Measurements from ENCODE around the gene INPP5D.
"Not testable (repeated sequence)": the region's sequence is repeated elsewhere in the genome, so short reads cannot be mapped to it uniquely, and the experiment has no call there.

The INPP5D gene

DNA sequence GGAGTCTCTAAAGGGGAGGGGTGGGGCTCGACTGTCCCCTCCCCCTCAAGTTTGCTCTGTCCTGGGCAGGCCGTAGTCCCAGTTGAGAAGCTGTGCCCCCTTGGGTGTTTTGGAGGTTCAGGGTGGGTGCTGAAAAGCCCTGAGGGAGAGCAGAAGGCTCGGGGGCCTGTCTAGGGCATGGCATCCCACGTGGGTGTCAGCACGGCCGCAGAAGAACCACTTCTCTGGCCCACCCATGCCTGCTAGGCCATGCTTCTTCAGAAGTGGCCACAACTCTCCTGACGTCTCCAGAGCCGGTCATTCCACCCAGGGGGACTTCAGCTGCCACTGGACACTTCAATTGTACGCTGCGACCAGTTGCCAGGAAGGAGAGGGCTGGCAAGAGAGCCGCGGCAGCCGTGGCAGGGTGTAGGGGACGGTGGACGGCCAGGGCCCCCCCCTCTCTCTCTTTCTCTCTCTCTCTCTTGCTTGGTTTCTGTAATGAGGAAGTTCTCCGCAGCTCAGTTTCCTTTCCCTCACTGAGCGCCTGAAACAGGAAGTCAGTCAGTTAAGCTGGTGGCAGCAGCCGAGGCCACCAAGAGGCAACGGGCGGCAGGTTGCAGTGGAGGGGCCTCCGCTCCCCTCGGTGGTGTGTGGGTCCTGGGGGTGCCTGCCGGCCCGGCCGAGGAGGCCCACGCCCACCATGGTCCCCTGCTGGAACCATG lies at the start of gene INPP5D:
Gene INPP5D (plus strand): TSS at position 546 of the 704 bp plus-strand sequence. CDS start 137 bp downstream, at position 683.
- no peak for DNase-seq
- in situ Hi-C loops (cut with HindIII; ENCODE audit: low pct_ligation_motif_present, low pct_unique_long_range_greater_than_20kb, low sequenced_read_pairs) = no loop called here

DNA sequence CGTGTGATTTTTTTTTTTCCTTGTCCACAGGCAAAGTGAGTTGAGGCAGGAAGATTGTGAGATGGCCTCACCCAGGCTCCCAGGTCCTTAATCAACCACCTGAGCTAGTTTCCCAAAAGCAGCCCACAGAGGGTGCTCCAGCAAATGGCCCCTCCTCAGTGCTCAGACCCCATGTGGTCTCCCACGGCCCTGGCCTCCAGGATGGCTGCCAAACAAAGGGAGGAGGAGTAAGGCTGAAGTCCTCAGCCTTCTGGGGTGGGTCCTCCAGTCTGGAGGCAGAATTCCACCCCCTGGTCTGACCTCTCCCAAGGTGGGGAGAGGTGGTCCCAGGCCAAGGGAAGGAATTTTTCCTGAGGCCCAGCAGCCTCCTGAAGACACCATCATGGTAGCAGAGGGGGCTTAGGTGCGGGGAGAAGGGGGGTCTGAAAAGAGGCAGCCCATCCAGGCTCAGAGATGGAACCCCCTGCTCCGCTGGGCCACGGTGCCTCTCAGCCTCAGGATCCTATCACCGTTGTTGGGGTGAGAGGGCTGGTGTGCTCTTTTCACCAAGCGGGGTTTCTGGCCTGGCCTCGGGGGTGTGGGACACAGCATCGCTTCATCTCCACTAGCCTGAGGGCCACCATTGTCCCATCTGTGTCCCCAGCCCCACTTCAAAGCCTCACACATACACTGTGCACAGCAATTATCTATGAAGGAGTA lies 49.4 kb upstream of the INPP5D start:
- no peak for DNase-seq
- in situ Hi-C loops (cut with HindIII; ENCODE audit: low pct_ligation_motif_present, low pct_unique_long_range_greater_than_20kb, low sequenced_read_pairs) = no loop called here

DNA sequence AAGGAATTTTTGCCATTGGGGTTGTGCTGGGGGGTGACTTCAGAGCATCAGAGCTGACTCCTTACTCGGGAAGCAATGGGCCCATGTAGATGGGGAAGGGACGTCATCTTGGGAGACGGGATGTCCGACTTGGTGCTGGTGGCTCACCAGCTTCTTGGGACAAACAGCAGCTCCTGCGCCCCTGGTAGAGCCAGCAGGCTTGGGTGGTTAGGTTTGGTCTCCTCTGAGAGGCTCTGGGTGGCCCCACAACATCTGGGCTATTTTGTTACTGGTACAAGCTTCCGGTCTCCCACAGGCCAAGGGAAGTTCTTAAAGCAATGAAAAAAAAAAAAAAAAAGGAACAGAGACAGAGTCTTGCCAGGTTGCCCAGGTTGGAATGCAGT lies 48.9 kb upstream of the INPP5D start:
- in situ Hi-C loops (cut with HindIII; ENCODE audit: low pct_ligation_motif_present, low pct_unique_long_range_greater_than_20kb, low sequenced_read_pairs) = no loop called here
- DNase-seq = no peak

DNA sequence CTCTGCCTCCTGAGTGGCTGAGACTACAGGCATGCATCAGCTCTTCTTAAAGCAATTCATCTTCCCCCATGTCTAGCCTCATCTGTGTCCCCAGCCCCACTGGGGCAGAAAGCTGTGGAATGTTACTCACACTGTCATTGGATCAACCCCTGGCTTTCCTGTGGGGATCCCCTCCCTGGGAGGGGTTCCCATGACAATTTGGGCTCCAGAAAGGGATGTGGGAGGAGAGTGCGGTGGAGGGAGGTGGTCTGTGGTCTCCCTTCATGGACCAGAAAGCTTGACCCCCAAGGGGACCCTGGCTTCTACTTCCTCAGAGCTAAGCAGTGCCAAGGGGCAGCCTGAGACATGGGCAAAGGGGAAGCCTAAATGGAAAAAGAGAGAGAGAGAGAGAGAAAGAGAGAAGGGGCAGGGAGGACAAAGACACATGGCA lies 48.4 kb upstream of the INPP5D start:
- in situ Hi-C loops (cut with HindIII; ENCODE audit: low pct_ligation_motif_present, low pct_unique_long_range_greater_than_20kb, low sequenced_read_pairs) = no loop called here
- no peak for DNase-seq

DNA sequence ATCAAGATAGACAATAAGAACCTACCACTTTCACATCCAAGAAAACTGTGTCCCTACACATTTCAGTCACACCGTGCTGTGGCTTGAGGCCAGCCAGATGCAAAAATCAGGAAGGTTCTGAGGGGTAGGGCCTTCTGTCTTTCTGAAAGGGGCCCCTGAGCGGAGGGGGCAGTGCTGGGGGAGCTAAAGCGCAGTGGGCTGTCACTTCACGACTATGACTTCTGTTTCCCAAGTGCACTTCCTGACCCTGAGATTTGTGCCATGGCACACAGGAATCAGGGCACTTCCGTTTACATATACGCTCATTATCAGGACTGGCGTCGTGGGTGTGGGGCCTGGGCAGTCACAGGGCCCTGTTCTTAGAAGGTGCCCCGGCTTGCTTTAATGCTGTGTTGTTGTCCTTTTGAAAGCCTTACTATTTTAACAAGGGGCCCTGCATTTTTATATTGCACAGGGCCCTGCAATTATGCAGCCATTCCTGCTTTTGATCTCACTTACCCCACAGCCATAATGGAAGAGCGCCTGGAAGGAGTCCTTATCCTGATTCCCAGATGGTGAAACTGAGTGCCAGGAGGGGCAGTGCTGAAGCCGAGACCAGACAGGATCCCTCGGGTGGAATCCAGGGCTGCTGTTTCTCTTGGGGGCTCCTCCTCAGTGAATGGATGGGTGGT lies 47.7 kb upstream of the INPP5D start:
- in situ Hi-C loops (cut with HindIII; ENCODE audit: low pct_ligation_motif_present, low pct_unique_long_range_greater_than_20kb, low sequenced_read_pairs) = no loop called here
- no peak for DNase-seq

DNA sequence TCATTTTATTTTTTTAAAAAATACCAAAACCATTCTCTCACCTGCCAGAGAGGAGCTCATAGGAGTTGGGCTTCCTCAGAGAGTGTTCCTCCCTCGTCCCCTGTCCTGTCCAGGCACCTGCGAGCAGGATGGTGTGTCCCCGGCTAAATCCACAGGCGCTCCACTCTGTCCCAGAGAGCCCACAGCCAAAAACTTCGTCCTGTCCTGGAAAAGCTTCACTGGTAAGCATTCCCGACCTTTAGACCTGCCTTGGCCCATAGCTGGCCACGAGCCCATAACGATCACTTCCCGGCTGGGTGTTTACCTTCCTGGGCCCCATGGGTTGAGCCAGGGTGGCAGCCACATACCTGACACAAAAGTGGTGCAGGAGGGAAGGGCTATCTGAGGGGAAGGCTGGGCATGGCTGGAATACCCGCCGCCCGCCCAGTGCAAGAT lies 47.1 kb upstream of the INPP5D start, which contains the start of gene NGEF:
Gene NGEF (minus strand): TSS at position 230 of the 435 bp plus-strand sequence. CDS start 38,366 bp downstream, outside the sequence.
- in situ Hi-C loops (cut with HindIII; ENCODE audit: low pct_ligation_motif_present, low pct_unique_long_range_greater_than_20kb, low sequenced_read_pairs) = no loop called here
- no peak for DNase-seq

DNA sequence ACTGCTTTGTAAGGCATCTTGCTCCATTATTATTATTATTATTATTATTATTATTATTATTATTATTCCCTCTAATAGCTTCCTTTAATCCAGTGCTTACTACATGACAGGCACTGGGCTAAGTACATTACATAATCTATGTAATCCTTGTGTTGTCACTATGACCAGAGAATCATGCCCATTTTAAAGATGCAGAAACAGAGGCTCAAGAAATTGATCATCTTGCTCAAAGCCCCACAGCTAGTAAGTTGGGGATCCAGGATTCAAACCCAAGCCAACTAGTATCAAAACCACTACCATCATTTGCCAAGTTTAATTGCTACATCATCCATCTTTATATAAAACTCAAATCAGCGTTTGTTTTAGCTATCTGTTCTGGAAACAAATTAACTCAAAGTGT lies 46.5 kb upstream of the INPP5D start:
- in situ Hi-C loops (cut with HindIII; ENCODE audit: low pct_ligation_motif_present, low pct_unique_long_range_greater_than_20kb, low sequenced_read_pairs) = no loop called here
- DNase-seq = no peak

DNA sequence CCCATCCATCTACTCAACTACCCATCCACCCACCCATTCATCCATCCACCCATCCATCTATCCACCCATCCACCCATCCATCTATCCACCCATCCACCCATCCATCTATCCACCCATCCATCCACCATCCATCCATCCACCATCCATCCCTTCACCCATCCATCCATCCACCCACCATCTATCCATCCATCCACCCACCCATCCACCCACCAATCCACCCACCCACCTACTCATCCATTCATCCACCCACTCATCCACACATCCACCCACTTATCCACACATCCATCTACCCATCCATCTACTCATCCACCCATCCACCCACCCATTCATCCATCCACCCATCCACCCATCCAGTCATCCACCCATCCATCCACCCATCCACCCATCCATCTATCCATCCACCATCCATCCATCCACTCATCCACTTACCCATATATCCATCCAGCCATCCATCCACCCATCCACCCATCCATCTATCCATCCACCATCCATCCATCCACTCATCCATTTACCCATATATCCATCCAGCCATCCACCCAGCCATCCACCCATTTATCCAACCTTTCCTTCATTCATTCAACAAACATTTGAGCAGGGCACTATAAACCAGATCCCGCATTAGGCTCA lies 45.0 kb upstream of the INPP5D start:
- DNase-seq = no peak
- in situ Hi-C loops (cut with HindIII; ENCODE audit: low pct_ligation_motif_present, low pct_unique_long_range_greater_than_20kb, low sequenced_read_pairs) = no loop called here

DNA sequence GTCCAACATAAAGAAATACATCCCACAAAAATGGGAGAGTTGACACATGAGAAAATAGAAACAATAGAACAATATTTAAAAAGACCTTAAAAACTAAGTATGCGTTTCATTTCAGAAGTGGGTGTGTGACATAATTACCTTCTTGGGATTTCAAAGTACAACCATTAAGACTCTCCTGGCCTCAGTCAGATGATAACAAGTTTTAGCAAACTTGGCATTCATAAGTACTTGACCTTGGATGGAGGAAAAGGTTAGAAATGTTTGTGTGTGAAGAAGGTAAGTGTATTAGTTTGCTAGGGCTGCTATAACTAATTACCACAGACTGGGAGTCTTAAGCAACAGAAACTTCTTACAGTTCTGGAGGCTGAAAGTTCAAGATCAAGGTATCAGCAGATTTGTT lies 42.2 kb upstream of the INPP5D start:
- in situ Hi-C loops (cut with HindIII; ENCODE audit: low pct_ligation_motif_present, low pct_unique_long_range_greater_than_20kb, low sequenced_read_pairs) = no loop called here
- DNase-seq = no peak

DNA sequence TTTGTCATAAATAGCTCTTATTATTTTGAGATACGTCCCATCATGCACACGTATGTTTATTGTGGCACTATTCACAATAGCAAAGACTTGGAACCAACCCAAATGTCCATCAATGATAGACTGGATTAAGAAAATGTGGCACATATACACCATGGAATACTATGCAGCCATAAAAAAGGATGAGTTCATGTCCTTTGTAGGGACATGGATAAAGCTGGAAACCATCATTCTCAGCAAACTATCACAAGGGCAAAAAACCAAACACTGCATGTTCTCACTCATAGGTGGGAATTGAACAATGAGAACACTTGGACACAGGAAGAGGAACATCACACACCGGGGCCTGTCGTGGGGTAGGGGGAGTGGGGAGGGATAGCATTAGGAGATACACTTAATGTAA lies 40.5 kb upstream of the INPP5D start:
- in situ Hi-C loops (cut with HindIII; ENCODE audit: low pct_ligation_motif_present, low pct_unique_long_range_greater_than_20kb, low sequenced_read_pairs); DNase-seq: not testable (repeated sequence)

DNA sequence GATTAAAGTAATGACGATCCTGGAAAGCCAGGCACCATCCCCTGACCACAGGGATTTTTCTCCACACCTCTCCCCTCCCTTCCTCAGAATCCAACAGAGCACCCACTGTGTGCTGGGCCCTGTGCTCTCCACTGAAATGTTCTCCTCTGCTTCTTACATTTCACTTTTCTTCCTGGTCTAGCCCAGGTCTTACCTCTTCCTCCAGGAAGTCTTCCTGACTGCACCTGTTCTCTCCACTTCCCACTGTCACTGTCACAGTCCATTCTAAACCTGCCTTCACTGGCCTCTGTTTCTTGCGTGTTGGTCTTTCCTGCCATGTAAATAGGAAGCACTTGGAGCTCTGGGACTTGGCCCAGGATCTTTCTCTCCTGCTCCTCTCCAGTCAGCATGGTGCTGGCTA lies 39.7 kb upstream of the INPP5D start:
- DNase-seq = no peak
- in situ Hi-C loops (cut with HindIII; ENCODE audit: low pct_ligation_motif_present, low pct_unique_long_range_greater_than_20kb, low sequenced_read_pairs) = no loop called here

DNA sequence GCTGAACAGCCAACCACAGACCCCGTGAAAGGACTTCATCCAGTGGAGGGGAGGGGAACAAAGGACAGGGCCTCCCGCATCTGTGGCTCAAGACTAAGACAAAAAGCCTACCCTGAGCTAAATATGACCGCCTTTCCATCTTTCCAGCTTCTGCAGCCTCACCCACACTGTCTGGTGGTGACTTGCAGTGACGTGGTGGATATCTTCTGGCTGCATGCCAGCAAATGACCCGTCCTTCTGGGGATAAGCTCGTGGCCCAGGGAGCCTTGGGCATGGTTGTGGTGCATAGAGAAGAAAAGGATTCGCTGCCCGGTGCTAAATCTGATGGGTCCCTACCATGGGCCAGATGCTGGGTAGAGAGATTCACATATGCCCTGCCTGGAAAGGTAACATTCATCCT lies 38.4 kb upstream of the INPP5D start:
- in situ Hi-C loops (cut with HindIII; ENCODE audit: low pct_ligation_motif_present, low pct_unique_long_range_greater_than_20kb, low sequenced_read_pairs) = no loop called here
- no peak for DNase-seq

DNA sequence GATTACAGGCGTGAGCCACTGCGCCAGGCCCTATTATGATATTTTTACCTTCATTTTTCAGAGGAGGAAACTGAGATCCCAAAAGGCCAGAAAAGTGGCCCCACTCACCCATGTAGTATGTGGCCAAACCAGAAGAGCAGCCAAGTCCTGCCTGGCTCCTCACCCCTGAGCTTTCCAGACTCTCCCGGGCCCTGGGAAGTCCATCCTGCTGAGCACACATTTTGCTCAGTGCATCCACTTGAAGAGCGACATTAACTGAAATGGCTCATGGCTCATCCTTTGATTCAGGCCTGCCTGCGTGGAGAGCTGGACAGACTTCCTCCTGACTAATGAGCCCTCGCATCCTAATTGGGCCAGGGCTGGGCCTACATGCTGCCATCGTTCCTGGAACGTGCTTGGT lies 37.6 kb upstream of the INPP5D start:
- no peak for DNase-seq
- in situ Hi-C loops (cut with HindIII; ENCODE audit: low pct_ligation_motif_present, low pct_unique_long_range_greater_than_20kb, low sequenced_read_pairs) = no loop called here

DNA sequence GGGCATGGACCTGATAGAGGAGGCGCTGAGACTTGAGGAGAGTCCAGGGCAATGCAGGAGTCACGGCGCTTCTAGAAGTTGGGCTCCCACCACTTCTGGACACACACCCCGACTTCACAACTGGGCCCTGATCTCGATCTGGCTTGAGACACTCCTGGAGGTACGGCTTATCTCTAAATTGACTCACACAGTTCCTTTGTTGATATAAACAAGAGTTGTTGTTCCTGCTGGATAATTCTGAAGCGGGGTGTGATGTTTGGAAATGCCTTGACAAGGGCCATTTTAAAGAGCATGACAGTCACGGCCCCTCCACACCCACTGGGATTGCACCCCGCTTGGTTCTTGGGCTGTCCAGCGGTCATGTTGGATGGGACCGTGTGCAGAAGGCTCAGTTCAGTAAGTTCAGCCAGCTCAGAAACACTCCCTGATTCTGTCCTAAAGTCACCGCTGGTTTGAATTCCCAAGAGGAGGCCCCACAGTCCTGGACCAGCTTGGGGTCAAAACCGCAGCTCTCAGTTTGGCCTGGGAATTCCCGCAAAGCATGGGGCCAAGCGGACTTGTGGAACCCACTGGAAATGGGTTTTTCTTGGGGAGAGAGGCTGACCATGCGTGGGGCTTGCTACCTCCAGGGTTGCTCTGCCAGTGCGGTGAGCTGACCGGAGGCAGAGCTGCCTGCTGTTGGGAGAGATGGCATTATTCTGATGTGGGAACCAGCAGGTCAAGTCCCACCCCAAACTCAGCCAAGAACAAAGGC lies 37.0 kb upstream of the INPP5D start:
- DNase-seq = no peak
- in situ Hi-C loops (cut with HindIII; ENCODE audit: low pct_ligation_motif_present, low pct_unique_long_range_greater_than_20kb, low sequenced_read_pairs) = no loop called here

DNA sequence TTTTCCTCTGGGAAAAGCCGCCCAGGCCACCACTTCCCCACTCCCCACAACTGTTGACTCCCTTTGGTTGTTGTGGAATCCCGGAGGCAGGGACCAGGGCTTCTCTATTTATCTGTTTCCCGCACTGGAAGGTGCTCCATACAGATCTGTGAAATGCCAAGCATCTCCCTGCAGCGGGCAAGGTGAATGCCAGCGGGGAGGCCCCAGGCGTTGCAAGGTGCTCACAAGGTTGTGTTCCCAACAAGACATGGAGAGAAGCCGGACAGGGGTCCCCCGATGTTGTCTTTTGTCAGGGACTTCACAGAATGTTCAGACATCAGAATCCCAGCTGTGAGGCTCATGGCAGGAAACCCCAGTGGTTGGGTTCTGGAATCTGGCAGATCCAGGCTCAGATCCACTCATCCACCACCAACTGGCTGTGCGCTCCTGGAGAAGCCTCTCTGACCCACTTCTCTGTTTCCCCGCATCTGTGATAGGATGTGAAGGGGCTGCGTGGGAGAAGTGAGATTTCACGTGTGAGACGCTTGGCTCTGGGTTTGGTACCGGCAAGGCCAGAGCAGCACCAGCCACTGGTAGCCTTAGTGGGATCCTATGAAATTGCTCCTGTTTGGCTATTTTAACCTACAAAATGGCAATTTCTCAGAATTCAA lies 36.3 kb upstream of the INPP5D start:
- in situ Hi-C loops (cut with HindIII; ENCODE audit: low pct_ligation_motif_present, low pct_unique_long_range_greater_than_20kb, low sequenced_read_pairs) = no loop called here
- DNase-seq = no peak

DNA sequence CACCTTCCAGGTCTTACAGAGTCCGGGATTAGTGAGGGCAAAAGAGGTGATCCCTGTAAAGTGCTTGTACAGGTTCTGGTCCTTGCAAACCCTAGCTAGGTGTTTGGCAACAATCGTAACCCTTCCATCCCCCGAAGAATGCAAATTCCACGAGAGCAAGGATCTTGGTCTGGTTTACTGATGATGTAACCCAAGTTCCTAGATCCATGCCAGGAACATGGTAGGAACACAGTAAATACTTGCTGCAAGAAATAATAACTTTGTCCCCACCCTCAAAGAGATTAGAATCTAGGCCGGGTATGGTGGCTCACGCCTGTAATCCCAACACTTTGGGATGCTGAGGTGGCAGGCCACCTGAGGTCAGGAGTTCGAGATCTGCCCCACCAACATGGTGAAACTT lies 34.4 kb upstream of the INPP5D start:
- in situ Hi-C loops (cut with HindIII; ENCODE audit: low pct_ligation_motif_present, low pct_unique_long_range_greater_than_20kb, low sequenced_read_pairs) = no loop called here
- no peak for DNase-seq

DNA sequence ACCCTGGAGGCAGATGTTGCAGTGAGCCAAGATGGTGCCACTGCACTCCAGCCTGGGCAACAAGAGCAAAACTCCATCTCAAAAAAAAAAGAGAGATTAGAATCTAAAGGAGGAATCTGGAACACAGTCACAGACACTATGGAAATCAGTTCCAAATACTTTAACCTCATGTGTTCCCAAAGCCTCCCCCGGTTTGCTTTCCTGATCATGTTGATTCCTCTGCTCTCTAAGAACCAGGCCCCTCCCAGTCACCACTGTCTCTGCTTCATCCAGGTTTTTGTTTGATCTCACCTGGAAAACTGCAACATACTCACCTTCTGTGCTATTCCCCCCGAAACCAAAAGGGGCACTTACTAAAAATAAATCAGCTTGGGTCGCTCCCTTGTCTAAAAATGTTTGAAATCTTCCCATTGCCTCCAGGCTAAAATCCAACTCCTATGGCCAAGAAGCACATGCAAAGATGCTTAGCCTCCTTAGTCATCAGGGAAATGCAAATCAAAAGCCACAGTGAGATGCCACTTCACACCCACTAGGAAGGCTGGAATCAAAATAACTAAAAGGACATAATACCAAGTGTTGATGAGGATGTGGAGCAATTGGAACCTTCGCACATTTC lies 33.8 kb upstream of the INPP5D start:
- in situ Hi-C loops (cut with HindIII; ENCODE audit: low pct_ligation_motif_present, low pct_unique_long_range_greater_than_20kb, low sequenced_read_pairs) = no loop called here

DNA sequence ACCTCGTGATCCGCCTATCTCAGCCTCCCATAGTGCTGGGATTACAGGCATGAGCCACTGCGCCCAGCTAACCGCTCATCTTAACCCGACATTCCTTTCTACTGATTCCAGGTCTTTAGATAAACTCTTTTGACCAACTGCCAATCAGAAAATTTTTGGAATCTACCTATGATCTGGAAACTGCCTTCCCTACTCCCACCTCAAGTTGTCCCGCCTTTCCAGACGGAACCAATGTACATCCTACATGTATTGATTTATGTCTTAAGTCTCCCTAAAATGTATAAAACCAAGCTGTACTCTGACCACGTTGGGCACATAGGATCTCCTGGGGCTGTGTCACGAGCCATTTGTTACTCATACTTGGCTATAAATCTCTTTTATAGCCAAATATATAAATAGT lies 30.8 kb upstream of the INPP5D start:
- in situ Hi-C loops (cut with HindIII; ENCODE audit: low pct_ligation_motif_present, low pct_unique_long_range_greater_than_20kb, low sequenced_read_pairs) = no loop called here

More for the DNA sequence above, 33.8 kb upstream of the INPP5D start:
- no peak for DNase-seq

More for the DNA sequence above, 30.8 kb upstream of the INPP5D start:
- no peak for DNase-seq
